Fibroblast of skin of back (primary cell): ENCODE measurements around the gene HIVEP2.

Experiments used
- DNase-seq: peaks from one replicate; pipeline ENCODE4 v3.0.0-alpha.2; 2013

Gene HIVEP2

DNA sequence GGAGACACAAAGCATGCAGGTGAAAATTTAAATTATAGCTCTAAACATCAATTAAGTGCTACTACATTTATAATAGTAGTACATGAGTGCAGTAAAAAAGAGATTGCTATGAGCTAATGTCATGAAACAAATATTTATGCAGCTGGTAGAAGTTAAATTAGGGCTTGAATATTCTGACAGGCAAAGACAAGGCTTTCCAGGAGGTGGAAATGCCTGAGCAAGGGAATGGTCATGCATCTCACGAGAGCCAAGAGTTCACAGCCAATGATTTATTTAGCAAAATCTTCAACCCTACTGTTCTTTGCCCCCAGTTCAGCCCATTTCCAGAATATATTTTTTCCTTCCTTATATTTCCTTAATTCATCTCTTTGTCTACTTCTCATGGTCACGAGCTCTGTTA lies 128.9 kb downstream of the HIVEP2 start:
- peak; percentile 84 for DNase-seq

DNA sequence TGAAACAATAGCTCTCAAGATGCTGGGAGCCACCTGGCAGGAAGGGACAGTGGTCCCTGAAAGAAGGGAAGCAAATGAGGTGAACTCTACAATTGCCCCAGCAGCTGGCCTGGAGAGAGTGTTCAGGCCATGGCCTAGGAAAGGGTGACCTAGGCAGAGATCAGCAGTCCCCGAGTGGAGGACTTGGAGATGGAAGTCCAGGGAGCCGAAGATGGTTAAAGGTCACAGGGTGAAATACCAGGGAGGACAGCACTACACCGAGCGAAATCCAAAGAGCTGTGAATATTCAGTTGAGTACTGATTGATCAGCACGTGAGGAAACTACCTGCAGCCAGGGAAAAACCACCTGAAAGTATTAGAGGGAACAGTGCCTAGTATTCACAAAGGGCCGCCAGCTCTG lies 133.1 kb downstream of the HIVEP2 start:
- no peak for DNase-seq

DNA sequence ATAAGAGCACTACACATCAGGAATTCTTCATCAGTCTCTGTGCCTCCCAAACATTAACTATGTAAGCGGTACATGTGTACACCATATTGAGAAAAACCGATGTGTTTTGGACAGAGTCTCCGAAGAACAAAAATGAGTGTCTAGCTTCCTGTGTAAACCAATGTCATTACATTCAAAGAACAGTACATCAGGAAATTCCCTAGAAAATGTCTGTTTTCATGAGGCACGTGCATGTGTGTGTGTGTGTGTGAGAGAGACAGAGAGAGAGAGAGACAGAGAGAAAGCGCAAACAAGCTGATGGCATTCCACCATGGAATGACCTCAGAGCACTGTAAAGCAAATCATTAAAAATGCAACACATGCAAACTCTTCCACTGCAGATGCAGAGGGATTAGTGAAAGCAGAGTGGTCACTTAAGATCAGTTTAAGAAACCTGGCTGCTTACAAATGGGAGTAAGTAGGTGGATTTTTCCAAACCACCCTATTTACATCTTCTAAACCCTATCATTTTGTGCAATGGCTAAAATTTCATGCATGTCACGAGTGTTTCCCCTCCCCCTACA lies 133.9 kb downstream of the HIVEP2 start:
- peak; percentile 68 for DNase-seq

DNA sequence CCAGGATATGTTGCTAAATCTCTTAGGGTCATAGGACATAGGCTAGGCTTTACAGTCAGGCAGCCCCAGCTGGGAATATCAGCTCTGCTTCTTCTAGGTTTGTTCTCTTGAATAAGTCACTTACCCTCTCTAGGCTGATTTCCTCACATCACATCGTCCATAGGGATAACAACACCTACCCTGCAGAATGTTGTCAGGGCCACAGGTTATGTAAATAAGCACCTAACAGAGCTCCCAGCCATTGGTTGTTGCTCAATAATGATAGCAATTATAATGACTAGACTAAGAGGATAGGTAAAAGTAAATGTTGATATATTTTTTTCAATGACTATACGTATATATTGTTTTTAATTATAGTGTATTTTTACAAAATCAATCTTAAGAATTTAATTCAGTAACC lies 135.0 kb downstream of the HIVEP2 start:
- no peak for DNase-seq

DNA sequence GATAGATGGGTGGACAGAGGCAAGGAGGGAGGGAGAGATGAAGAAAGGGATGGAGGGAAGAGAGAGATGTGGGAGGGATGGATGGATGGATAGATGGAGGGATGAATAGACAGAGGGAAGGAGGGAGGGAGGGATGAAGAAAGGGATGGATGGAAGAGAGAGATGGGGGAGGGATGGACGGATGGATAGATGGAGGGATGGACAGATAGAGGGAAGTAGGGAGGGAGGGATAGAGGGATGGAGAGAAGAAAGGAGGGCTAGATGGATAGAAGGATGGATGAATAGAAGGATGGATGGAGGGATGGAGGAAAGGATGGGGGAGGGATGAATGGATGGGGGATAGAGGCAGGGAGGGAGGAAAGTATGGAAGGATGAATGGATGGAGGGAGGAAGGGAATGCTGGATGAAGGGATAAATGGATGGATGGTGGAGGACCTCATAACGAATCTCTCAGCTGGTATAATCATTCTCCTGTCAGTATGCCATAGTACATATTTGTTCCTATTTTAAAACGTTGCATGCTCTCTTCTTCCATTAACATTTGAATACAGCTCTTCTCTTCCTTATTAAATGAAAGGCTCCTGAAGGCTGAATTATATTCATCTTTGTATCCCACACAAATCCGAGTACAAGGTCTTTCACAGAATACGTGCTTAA lies 136.4 kb downstream of the HIVEP2 start:
- DNase-seq: no peak

DNA sequence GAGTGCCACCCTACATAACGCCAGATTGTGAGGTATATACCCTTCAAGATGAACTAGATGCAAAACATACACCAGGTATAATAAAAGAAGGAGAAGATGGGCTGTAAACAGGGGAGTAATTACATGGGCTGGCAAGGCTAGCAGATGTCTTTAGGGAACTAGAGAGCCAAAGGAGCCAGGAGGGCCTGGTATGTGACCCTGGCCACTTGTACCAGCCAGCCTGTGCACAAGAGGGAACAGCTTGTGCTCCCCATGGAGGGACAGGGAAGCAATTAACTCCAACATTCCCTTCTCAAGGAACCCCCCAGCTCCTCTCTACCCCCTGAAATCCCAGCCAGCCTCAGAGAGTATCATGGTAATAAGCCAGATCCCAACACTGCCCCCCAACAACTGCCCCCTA lies 139.9 kb downstream of the HIVEP2 start:
- DNase-seq: no peak

DNA sequence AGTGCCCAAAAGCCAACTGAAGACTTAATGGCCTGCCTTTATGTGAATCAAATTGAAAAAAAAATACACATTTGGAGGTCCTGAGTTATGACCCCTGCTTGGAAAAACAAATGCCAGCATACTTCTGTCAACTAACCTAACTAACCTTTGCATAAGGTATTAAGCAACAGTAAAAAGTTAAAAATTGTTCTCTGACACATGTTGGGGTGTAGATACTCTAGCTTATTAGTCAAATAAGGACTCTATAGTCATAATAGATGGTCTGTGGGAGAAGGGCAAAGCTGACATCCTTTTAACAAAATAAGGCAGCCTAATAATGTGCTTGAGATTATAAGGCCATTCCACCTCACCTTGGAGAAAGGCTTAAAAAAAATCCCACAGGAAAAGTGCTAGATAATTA lies 140.5 kb downstream of the HIVEP2 start:
- DNase-seq: no peak

DNA sequence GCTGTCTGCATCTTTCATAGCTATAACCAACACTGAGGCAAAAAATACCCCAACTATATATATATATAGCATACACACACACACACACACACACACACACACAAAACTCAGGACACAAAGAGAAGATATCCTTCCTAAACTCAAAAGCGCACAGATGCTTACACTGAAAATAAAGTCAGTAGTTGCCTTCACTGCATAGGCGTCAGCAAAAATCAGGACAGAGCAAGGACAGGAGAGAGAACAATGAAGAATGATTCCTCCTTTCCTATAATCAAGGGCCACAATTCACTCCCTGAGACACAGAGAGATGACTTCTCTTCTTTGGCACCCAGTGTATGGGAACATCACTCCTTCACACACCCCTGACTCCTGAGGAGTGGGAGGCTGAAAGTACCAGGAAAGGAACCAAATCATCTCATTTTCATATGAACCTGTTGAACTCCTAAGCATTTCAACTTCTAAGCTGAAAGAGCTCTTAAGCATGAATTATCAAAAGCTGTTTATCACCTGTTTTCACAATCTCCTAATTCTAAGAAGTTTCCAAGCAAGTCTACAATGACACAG lies 141.4 kb downstream of the HIVEP2 start:
- no peak for DNase-seq

DNA sequence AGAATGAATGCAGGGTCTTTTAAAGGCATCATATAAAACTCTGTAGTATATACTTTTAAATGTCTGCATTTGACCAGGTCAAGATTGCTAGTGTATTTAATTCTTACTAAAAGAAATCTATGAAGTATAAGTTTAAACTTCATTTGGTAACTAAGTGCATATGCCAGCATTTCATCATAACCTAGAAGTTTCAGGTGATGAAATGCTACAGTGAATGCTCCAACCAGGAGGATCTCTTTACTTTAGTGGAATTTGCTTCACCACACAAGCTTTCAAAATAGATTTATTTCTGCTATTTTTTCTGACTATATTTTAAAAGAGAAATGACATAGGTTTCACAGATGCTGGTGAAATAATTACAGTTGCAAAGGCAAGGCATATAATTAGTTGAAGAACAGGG lies 141.9 kb downstream of the HIVEP2 start:
- no peak for DNase-seq

DNA sequence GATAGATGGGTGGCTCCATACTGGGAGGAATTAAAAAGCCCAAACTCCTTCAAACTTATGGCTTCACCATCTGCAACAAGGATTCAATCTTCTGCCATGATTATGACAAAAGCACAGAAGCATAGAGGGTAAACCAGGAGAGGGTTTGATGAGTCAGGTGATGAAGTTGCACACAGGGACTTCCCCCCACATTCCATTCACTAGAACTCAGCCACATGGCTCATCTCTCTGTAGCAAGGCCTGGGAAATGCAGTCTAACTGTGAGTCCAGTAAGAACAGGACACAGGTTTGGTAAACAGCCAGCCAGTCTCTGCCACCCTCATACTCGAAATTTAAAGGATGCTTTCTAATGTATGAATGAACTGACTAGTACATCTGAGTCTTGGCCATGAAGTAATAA lies 142.9 kb downstream of the HIVEP2 start:
- peak; percentile 98 for DNase-seq

DNA sequence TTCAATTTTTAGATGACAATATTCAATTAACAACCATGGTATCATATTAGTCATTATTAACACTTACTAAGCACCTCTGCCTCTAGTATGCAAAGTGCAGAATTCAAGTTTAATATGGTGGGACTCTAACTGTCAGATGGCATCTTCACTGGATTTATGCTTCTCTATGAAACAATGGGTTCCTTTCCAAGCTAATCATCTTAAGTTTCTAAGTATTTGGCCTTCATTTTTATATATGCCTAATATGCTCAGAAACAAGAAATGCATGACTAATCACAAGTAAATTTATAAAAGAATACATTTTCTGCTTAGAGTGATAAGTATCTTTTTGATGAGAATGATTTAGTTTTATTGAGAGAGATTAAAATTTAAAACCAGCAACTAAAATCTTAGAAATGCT lies 144.7 kb downstream of the HIVEP2 start:
- DNase-seq: peak; percentile 34

DNA sequence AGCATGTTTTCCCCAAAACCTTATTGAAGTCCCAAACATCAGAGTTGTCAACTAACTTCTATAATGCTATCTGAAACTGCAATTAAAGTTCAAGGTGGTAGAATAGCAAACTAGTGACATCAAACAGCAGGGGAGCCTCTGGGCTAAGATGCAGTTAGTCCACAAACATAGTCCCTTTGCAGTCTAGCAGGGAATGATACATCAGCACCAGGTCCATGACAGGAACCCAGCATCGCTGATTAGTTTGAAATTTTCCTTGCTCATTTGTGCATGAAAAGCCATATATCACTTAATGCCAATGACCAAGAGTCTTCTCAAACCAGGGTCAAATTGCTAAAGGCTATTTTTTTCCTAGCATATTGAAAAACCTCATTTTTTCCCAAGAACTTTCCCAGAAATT lies 145.3 kb downstream of the HIVEP2 start:
- no peak for DNase-seq

DNA sequence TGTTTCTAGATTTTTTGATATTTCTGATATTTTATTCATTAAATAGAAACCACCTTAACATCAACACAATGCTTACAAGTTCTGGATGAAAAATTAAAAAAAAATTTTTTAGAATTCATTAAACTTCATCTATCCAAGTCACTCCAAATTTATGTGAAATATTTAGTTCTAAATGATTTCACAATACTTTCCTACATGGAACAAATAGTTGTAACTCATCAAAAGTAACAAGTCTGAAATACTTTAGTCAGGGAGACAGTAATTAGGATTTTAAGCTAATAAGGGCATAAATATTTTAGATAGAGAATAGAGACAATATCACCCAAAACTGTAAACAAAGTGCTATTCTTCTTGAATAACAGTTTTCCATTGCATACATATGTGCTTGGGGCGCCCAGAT lies 147.8 kb downstream of the HIVEP2 start:
- DNase-seq: no peak

DNA sequence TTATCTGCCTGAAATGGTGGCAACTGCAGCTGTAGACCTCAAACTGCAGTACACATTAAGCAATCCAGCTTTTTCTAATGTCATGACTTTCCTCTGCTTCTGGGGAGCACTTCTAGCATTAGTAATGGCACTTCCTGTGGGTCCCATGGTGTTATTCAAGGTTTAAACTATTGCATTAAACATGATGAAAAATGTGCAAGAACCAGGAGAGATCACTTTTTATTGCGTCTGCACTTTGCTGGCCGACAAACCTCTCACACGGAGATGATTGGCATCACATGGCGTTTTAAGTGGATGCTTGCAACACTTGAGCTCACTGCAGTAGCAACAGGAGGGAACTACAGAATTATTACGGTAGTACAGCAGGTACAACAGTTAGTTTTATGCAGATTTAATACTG lies 148.4 kb downstream of the HIVEP2 start:
- peak; percentile 66 for DNase-seq

DNA sequence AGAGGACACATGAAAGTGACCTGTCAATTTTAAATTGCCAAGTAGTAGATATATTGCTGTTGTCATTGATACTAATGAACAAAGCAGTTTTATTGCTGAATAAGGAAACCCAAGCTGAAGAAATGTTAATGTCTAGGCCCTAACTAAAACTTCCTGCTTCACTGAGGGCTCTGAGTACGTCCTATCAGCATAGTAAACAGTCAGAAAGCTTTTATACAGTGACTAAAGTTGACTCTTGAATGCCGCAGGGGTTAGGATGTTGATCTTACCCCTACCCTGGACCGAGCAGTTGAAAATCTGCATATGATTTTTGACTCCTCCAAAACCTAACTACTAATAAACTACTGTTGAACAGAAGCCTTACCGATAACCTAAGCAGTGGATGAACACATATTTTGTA lies 149.0 kb downstream of the HIVEP2 start:
- no peak for DNase-seq

DNA sequence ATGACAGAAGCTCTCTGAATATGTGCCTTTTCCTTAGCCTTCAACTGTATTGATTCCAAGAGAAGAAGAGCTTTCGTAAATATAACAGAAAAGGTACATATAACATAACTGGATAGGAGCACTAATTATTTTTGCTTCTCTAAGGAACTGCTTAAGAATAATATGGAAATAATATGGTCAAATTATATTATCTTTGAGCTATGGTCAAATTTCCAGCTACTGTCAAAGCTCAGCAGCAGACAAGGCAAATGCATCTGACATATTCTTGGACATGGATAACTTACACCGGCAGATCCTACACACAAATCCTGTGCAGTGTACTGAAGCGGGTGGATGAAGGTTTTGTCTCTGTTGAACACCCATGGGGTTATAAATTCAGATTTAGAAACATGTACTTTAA lies 150.6 kb downstream of the HIVEP2 start:
- no peak for DNase-seq

DNA sequence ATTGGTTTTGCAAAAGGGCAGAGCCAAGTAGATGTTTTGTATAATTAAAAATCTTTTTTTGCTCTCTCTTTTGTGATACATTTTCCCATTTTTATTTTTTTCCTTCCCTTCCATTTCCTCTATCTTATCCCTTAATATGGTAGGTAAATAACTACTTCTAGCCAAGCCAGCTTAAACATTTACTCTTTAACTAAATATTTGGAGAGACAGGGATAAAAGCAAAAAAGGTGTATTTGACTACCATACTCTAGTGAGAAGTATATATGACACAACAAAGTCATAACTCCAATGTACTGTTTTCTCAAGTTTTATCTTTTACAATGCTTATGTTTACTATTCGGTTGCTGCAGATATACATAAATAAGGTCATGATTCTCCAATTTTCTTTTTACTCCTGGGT lies 154.7 kb downstream of the HIVEP2 start:
- DNase-seq: no peak

DNA sequence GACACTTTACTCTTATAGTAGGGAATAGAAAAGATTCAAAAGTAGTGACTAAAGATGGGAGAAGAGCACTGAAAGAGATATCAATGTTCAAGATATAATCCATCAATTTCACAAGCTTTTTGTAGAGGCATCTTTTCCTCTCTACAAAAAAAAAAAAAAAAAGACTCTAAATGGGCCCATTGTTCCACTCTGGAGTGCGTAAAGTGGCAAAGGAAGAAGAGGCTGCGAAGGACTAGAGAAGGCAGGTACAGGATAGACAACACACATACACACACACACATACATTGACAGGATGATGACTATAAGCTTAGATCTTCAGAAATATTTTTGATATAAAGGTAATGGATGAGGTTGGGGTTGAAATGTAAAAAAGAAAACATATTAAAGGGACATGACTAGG lies 157.6 kb downstream of the HIVEP2 start:
- DNase-seq: no peak

DNA sequence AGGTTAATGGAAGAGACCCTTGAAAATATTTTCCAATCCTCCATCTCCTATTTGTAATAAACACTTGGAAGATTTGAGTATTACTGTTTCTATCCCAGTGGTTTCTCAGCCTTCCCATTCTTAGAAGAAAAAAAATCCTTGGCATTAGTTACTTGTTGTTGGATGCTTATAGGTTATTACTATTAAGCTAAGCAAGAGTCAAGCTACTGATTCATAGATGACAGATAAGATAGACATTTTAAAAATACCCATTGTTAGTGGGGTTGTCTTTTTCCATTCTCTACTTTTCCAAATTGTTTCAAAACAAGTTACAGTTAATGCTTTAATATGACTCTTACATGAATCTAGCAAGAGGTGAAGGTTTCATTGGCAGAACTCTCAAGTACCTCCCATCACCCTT lies 158.5 kb downstream of the HIVEP2 start:
- peak; percentile 36 for DNase-seq

DNA sequence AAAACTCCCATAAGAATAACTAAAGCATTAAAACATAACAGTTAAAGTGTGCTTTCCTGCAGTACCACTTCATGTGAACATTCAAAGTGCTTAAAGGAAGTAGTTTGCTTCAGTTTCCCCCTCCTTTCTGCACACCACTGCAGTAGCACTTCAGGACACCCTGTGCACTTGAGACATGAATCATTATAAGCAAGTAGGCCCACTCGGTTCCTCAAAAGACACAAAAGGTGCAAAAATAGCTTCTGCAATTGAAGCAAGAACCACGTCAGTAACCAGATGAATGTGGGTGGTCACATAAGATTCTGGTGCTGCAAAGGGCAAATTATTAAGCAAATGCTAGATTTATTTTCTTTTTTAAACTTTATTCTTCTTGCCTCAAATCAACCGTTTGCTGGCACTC lies 160.6 kb downstream of the HIVEP2 start:
- DNase-seq: no peak

DNA sequence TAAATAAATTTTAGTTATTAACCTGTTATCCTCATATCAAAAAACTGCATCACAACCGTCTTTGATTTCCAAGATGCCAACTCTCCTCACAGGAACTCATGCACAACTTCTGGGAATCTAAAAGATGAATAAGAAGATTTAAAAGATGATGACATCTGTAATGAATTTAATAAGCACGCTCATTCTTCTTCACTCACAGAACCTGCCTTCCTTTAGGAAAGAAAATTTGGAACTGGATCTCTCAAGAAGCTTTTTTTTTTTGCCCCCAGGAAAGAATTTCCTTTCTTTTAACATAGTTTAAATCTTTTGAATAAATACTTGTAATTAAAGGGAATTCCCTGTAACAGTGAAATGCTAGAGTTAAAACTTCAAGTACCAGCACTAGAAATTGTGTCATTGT lies 161.5 kb downstream of the HIVEP2 start:
- peak; percentile 56 for DNase-seq

DNA sequence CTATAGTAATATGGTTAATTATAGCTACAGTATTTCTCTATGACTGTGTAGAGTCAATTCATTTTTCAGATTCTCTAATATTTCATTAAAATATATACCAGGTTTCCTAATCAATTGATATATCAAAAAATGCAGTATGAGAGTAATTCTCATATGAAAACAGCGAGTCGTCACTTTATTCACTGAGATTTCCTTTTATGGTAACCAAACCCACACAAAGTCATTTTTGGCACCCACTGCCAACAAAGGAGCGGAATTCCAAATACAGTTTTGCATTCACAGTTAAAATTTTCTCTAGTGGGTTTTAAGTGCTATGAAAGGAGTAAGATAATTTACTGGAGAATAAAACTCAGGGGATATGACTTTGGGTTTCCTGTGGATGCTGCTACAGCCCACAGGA lies 163.8 kb downstream of the HIVEP2 start:
- DNase-seq: peak; percentile 47

DNA sequence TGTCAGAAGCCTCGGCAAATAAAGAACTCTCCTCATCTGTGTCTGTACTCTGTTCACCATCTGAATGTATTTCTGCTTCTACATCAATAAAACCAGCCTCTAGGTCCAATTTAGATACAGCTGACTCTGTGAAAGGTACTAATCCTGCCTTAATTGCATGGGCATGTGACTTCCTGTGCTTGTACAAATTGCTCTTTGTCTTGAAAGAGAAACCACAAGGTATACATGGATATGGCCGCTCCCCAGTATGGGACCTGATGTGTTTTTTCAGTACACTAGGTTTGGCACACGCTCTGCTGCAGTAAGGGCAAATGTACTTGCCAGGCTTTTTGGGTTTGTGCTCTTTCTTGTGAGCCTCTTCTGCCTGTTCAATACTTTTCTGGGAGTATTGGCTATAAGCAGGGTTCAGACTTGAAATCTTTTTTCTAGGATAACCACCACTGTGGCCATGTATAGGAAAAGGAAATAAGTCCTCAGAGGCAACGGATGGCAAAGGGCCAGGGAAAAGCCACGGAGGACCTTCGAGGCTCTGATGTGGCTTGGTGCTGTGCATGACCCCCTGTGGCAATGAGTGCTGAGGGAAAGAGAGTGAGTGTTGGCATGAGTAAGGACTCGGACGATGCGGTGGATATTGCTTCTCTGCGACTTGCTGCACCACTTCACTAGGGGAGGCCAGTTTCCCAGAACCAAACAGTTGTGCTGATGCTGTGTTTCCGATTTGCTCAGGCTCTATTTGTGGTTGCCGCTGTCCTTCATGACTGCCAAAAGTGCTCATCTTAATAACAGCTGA lies 170.9 kb downstream of the HIVEP2 start:
- DNase-seq: no peak

DNA sequence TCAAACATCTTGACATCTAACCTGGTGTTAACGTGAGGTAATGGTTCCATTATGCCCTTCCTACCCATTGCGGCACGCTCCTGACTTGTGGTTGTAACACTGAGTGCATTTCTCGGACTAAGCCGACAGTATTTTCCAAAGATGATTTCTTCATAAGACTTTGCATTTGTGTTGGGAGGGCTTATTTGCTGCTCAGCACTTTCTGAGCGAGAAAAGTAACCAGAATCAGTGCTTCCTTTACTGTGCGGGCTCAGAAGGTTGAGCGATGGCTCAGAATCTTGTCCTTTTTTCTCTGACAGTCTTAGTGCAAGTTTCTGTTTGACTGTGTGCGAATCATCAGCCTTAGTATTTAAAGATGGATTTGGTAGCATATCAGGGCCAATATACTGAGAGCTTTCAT lies 171.7 kb downstream of the HIVEP2 start:
- no peak for DNase-seq
